CD1c-positive myeloid dendritic cell (primary cell): ENCODE data around the gene RALY.

Source experiments
- DNase-seq: peaks from one replicate; pipeline ENCODE4 v3.0.0-alpha.2; 2016; ENCODE audit errors: extremely low spot score

The RALY gene

DNA sequence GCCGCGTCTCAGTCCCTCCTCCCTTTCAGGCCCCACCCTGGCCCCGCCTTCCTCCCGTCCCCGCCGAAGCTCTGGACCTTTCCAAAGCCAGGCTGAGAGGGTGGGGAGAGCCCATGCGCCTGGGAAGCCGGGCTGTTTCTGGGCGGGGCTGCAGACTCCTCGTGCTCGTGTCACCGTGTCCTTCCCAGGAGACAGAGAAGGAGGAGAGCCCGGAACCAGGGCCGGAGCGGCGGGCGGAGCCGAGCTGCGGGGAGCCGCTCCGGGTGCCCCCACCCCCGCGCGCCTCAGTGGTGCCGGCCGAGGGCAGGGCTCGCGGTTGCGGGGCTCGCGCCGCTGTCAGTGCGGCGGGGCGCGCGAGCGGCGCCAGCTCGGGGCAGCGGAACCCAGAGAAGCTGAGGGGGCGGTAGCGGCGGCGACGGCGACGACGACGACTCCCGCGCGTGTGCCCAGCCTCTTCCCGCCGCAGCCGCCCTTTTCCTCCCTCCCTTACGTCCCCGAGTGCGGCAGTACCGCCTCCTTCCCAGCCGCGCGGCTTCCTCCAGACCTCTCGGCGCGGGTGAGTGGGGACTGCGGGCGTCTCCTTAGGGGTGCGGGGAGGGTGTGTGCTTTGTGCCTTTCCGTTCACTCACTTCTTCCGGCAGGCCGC is at the start of gene RALY:
Gene RALY, plus strand, starts transcription at position 336 of the 646 bp plus-strand sequence. CDS start 78,164 bp downstream, outside the sequence.
- peak; percentile 97 for DNase-seq

DNA sequence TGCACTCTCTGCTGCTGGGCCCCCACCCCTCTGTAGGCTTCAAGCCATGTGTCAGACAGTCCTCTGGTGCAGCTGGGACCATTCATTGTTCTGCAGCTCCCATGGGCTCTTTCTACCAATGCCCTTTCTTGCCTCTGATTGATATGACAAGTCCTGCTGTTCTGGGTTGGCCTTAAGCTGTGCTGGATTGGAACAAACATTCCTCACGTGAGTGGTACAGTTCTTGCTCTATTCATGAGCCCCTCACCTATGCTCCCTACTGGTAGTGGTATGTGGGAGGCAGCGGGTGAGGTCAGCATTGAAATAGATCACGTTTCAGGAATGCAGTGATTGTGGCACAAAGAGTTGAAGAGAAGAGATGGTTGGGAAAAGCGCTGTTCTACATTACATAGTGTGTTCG is 48.8 kb upstream of the RALY start:
- DNase-seq = no peak

DNA sequence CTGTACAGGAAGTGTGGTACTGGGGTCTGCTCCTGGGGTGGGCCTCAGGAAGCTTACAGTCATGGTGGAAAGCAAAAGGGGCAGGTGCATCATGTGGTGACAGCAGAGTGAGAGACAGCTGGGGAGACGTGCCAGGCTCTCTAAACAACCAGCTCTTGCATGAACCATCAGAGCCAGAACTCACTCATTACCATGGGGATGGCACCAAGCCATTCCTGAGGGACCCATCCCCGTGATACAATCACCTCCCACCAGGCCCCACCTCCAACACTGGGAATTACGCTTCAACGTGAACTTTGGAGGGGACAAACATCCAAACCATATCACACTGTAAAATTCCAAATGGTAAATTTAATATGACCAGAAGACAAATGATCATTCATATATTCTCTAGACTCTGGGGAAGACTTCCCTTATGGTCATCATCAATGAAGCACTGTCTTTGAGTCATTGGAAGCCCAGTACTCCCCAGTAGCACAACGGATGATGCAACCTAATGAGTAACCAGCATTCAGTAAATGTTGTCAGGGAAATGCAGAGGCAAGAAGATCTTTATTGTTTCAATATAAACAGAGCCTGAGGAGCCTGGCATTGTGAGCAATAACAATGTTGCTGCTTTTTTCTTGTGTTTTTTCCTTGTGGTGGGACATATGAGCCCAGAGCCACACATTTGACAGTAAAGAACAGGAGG is 48.2 kb upstream of the RALY start:
- DNase-seq = no peak

DNA sequence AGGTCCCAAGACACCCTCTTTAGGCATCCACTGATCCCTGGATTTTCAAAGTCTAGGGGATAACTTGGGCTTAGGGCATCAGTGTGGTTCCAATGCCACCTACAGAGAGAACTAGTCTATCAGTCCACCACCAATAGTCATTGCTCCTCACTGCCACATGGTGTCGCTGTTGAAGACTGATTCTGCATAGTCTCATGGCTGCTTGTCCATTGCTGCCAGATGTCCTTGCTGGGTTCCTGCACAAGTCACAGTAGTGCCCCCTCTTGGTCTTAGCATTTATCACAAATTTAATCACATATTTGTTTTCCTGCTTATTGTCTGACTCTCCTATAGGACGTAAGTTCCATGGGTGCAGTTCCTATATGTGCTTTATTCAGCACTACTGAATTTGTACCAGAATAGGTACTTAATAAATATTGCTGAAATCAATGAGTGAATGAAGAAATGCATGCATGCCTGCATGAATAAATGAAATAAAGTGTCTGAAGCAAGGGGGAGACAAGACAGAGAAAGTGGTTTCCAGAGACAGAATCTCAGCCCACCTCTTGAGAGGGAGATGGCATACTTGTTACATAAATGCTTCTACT is 45.9 kb upstream of the RALY start:
- DNase-seq = peak; percentile 70

DNA sequence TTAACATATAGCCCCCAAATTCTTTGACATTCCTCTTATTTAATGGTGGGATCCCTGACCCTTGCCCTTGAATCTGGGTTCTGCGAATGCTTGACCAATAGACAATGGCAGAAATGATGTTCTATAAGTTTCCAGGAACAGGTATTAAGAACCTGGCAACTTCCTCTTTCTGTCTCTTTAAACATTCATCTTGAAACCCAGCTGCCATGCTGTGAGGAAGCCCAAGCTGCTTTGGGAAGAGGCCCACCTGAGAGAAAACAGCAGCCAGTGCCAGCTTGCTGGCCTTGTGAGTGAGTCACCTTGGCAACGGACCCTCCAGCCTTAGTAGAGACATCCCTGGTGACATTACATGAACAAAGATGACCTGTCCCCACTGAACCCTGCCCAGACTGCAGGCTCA is 45.2 kb upstream of the RALY start:
- DNase-seq = no peak

DNA sequence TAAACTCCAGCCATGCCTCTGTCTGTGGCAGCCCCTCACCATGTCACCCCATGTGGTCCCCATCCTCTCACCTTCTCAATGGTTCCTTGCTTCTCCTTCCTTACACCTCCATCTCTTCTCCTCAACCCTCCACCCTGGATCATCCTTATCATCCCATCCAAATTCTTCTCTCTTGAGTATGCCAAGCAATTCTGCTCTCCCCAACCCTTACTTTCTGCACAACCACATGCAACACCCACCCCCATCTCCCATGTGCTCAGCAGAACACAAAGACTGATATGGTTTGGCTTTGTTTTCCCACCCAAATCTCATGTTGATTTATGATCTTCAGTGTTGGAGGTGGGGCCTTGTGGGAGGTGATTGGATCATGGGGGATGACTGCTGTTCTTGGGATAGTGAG is 42.5 kb upstream of the RALY start:
- DNase-seq = no peak

DNA sequence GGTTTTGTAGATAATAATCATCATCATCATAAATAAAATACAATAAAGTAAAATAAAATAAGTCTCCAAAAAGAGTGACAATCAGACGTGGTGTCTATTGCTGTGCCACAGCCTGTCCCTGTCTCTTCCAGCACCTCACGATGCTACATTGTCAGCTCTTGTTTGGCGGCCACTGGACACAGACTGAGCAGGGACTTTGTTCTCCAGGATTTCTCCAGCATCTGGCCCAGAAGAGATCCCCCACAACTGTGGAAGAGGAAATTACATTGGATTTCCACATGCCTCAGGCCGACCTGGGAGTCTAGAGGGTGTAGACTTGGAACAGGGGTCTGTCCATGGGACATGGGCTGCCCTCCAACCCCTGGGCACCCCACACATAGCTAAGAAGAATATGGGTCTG is 39.2 kb upstream of the RALY start:
- DNase-seq = no peak

DNA sequence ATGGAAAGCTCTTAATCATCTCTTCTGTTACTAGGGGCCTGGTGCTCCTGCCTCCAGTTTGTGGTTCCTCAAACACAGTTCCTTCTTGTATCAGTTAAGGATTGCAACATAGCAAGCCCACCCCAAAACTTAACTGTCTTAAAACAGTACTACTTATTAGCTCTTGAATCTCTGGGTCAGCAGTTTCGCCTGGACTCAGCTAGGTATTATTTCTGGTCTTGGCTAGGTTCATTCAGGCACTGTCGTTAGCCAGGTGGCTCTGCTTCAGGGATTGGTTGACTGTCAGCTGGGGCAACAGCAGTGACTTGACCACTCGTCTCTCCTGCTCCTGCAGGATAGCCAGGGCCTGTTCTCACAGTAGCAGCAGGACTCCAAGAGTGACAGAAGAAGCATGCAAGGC is 30.0 kb upstream of the RALY start:
- peak; percentile 13 for DNase-seq

DNA sequence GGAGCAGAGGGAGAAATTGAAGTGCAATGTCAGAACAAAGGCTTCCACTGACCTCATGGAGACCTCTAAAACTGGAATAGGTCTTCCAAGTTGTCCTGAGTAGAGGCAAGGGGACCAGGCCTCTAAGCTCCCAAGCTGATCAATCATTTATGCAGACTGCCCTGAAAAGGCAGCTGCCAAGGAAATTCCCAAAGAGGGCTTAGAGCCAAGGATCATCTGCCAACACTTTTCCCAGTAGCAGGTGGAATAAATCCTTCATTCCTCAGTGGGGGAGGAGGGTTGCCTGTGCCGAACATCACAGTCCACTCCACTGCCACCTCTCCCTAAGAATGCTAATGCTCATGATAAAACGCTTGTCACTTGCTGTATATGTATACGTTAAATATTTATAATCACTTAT is 29.3 kb upstream of the RALY start:
- DNase-seq = no peak

DNA sequence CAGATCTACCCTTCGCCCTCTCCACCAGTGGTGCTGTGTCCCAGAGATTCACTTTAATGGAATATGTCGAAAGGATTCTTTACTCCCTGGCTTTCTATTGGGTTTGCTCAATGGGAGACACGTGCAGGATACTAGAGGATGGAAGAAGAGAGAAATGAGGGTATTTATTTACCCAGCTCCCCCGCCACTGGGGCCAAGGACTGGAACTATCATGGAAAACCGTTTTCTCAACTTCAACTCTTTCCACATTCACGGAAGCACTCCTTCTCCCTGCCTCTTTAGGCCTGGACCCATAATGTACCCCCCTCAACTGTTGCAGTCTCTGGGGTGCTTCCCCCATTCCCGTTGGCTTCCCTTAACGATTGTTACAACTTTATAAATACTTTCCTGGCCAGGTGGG is 26.6 kb upstream of the RALY start:
- DNase-seq = no peak

DNA sequence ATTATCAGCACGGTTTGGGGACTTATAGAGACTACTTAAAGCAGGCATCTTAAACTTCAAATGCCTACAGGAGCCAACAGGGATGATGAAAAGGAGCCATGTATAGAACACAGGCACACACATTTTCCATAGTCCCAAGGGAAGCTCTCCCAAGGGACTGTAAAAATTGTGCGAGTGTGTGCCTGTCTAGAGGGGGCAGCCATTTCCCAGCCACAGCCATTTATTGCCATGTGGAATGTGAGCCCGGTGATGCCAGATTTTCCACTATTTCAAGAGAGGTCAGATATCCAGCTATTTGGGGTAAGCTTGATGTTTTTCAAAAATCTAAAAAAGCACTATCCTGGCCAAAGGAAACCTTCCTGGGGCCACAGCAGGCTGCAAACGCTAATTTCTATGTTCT is 24.1 kb upstream of the RALY start:
- DNase-seq = no peak

DNA sequence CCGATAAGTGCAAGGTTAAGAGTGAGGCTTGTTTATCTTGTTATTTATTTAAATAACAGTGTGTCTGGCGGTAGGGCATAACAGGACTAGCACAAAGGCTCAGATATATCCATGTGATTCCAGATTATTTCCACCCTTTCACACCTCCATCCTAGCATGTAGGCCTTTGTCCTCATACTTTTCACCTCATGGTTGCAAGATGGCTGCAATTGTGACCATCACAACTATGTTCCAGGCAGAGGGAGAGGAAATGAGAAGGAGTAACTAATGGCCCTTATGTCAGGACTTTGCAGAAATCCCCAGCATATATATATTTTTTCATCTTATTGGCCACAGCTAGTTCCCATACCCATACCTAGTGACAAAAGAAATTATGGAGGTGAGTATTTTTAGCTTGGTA is 23.5 kb upstream of the RALY start:
- DNase-seq = no peak

DNA sequence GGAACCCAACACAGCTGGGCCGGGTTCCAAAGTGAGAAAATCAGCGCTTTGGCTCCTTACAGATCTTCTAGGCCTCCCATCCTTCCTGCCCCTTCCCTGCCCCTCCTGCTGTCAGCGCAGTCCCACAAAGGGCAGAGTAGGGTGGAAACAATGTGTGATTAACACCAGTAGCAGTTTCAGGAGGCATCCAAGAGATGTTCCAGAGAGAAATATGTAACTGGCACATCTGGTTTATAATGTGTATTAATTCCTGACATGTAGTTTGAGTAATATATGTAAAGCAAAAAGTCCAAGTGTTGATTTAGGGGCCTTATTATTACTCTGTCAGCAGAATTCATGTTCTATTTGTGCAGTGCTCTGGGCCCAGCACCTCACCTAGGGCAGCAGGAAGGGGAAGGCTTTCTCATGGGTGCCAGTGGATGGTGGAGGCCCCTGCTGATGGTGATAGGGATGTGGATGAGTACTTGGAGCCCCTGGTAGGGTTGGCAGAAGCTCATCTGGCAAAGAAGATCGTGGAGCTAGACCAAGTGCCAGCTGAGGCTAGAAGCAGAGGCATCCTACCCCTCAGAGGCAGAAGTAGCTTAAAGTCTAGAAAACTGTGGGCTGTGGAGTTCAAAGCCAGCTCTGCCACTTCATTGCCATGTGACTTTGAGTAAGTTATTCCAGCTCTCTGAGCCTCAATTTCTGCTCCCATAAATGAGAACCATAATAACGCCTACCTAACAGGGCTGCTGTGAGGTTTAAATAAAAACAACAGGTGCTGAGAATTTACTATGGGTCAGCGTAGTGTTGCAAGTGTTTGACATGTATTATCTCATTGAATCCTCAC is 22.4 kb upstream of the RALY start:
- DNase-seq = no peak

DNA sequence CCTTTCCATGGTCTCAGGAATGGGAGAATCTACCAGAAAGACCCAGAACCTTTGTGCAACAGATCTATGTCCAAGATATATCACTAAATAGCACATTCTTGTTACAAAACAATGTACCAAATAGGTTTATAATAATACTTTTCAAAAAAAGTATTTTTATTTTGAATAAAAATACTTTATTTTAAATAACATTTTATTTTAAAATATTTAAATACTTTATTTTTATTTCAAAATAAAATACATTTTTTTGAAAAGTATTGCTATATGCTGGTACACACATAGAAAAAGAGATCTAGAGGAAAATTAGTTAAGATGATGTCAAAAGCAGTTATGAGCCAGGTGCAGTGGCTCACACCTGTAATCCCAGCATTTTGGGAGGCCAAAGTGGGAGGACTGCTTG is 16.8 kb upstream of the RALY start:
- DNase-seq = no peak

DNA sequence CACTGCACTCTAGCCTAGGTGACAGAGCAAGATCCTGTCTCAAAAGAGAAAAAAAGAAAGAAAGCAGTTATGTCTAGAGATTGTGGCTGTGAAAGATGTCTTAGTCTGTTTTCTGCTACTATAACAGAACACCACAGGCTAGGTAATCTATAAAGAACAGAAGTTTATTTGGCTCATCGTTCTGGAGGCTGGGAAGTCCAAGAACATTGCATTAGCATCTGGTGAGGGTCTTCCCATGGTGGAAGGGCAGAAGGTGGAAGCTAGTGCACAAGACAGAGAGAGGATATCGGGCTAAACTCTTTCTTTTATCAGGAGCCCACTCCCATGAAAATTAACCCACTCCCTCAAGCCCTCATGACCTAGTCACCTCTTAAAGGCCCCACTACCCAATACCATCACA is 16.2 kb upstream of the RALY start:
- no peak for DNase-seq

DNA sequence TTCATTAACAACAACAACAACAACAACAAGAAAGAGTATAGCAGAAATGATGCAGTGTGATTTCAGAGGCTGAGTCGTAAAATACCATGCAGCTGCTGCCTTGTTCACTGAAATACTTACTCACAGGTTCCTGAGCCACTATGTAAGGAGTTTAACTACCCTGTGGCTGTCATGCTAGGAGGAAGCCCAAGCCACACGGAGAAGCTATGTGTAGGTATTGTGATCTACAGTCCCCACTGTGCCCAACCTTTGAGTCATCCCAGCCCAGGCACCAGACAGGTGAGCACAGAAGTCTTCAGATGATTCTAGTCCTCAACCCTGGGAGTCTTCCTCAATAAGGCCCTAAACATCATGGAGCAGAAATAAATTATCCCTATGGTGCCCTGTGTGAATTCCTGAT is 14.6 kb upstream of the RALY start:
- no peak for DNase-seq

DNA sequence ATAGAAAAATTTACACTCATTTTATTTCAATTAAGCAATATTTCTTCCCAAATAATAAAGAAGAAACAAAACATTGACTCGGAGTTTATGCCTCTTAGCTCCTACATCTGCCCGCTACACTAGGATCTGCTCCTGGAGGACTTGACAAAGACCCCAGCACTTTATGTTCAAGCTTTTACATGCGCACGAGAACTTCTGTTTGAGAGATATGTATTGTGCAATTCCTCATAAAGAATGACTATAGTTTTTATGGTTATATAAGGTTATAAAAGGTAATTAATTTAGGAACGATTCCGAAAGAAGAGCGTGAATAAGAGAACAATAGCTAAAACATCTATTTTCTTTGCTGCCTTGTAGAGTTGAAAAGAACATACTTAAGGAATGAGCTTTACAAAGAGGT is 12.4 kb upstream of the RALY start:
- no peak for DNase-seq

DNA sequence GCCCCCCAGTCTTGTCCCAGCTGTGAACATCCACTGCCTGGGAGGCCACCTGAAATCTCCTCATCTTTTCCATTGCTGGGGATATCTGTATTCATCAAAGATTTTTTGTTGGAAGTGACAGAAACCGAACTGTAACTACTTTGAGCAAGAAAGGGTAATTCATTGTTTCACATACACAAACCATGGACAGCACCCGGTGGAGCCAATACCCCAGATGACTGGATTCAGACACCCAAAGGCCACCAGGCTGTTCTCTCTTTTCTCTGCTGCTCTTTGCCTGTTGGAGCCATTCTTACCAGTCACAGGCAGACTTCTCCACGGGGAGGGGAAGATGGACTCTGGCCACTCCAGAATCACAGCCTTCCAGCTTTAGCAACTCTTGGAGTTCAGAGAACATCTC is 11.7 kb upstream of the RALY start:
- no peak for DNase-seq

DNA sequence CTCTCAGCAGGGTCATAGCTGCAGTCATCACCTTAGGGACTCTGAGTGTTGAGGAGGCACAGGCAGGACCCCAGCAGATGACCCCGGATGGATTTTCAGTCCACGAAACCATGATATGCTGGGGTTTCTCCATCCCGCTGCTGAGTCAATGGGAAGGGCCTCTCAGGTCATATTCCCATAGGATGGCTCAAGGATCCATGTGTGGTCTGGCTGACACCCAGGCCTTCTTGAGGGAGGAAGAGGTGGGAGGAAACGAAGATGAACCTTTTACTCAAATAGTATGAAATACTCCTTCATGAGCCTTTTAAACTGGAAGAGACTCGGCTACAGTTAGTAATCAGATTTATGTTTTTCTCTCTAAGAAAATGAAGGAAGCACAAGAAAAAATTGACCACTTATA is 10.3 kb upstream of the RALY start:
- DNase-seq = no peak

DNA sequence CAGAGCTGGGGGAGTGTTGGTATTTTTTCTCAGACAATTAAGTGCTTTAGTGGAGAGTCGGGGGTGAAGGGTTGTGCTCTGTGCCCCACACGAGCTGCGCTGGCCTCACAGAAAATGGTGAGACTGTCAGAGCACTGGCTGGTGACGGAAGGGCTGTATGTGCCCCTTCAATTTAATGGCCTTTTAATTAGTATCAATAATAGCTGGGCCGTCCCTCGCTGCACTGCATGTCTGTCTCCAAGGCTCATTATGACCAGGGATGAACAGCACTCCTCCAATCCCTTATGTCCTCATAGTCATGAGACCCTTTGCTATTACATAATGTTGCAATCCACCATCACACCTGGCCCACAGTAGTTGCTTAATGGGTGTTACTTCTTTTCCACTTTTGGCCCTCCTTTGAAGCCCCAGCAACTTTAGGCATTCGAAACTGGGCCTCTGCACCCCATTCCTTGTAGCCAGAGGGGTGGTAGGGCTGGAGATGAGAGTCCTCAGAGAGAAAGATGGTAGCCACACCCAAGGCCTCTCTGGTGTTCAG is 9.5 kb upstream of the RALY start:
- no peak for DNase-seq

DNA sequence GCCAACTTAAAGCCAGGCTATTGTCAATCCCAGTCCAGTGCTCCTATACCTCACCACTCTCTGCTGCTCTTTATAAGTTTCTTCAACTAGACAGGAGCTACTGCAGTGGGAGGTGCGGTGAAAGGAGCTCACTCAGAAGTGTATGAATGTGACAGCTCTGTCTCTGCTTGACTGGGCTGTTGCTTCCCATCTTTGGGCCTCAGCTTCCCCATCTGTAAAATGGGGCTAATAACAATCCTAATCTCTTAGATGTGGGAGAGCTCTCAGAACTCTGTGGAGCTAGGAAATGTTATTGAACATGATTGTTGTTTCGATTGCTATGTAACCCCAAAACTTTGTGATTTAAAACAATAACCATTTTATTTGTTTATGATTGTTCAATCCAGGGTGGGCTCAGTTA is 8.4 kb upstream of the RALY start:
- no peak for DNase-seq

DNA sequence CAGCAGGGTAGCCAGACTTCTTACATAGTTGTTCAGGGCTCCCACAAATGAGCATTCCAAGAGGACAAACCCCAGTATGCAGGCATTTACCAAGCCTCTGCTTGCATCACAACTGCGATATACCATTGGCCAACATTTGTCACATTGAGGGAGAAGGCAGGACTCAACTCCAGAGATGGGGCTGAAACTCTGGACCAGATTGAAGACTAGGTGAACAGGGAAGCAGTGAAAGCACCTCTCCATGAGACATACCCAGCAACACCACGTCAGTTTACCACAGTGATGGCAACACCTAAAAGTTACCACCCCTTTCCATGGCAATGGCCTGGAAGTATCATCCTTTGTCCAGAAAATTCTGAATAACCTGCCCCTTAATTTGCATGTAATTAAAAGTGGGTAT is 7.9 kb upstream of the RALY start:
- DNase-seq = no peak
